K562 (cell line): ENCODE measurements around the gene NIPSNAP2. TPM values are rescaled to one million over a fixed set of nuclear protein-coding genes. Genes with fewer than 3 reads are reported as not detected.
A peak's percentile ranks its signal among the peaks of the same experiment; 100 is the strongest.

ENCODE experiments used
- ATAC-seq: fragments of 200-7000 bp; cut with Tn5 transposase; 3 replicates; pipeline ENCODE4 v1.9.1; 2020; ENCODE audit warnings: moderate library complexity
- BruUV-seq: library from RNA; stranded (reverse); fragments of 400-500 nt; replicated peaks from 2 replicates; lab custom pipeline; 2021; lab: Mats Ljungman, UMichigan
- CTCF ChIA-PET: fragments of 300-600 bp; formaldehyde crosslinking; extraction: SDS; loops from one replicate; lab custom pipeline; 2021; ENCODE audit warnings: low intra/inter-chr PET ratio; lab: Yijun Ruan, JAX
- POLR2A ChIA-PET: fragments of 300-600, 350-650 bp; sonication (Branson Sonifier 250); formaldehyde crosslinking; extraction: SDS; loops from one replicate; lab custom pipeline; 2021; ENCODE audit warnings: antibody characterized with exemption, inconsistent platforms; lab: Yijun Ruan, JAX
- DNase-seq, 4 experiments: peaks; one replicate each; pipeline versions ENCODE4 v3.0.0 to v3.0.0-alpha.2; 2011 to 2018; ENCODE audit warnings: low spot score in 3 of 4, mixed read lengths in 3 of 4; ENCODE audit errors: extremely low read depth in 1 of 4
- FAIRE-seq: peaks from 2 replicates; lab custom pipeline; 2011; peaks lifted over from hg19 to GRCh38; lab: Jason Lieb, UNC
- H2AFZ ChIP-seq: 2 replicates; pipeline ENCODE4 v1.6.0; 2011; ENCODE audit warnings: low read depth, low read length, control low read depth, inconsistent platforms
- H3K27ac ChIP-seq: fragments of 200-600 bp; 3 replicates; pipeline ENCODE4 v1.8.0; 2011; ENCODE audit warnings: low read depth, mild to moderate bottlenecking, control low read depth, inconsistent platforms, low read length, moderate library complexity, mixed read lengths; ENCODE audit errors: extremely low read depth
- H3K27me3 ChIP-seq, 2 experiments: fragments of 300-600 bp in 1 of 2; 2 replicates in 1 of 2; 3 replicates in 1 of 2; pipeline versions ENCODE4 v1.6.0 to v1.8.0; 2011; ENCODE audit warnings: inconsistent platforms in 2 of 2, low read length in 2 of 2, mild to moderate bottlenecking in 1 of 2, mixed read lengths in 1 of 2, moderate library complexity in 1 of 2; ENCODE audit not compliant: control insufficient read depth in 2 of 2, insufficient read depth in 2 of 2
- H3K36me3 ChIP-seq: fragments of 300-600 bp; 3 replicates; pipeline ENCODE4 v1.8.0; 2011; ENCODE audit warnings: mild to moderate bottlenecking, low read length, inconsistent platforms; ENCODE audit not compliant: control insufficient read depth, insufficient read depth
- H3K4me1 ChIP-seq, 2 experiments: fragments of 200-600 bp in 1 of 2; replicated peaks in 1 of 2; 2 replicates in 1 of 2; 3 replicates in 1 of 2; pipeline versions ENCODE4 v1.5.1 to v1.8.0; 2011; ENCODE audit warnings: inconsistent platforms in 2 of 2, low read length in 2 of 2, mild to moderate bottlenecking in 1 of 2, mixed read lengths in 1 of 2, moderate library complexity in 1 of 2; ENCODE audit not compliant: control insufficient read depth in 2 of 2, insufficient read depth in 2 of 2
- H3K4me2 ChIP-seq: 2 replicates; pipeline ENCODE4 v1.6.1; 2011; ENCODE audit warnings: low read length, control low read depth, inconsistent platforms, mixed read lengths; ENCODE audit not compliant: insufficient read depth
- H3K4me3 ChIP-seq: fragments of 200-600 bp; sonication (generic), shearing (Covaris generic); 2 replicates; pipeline ENCODE4 v1.5.1; 2016; ENCODE audit warnings: control low read depth, inconsistent platforms
- H3K79me2 ChIP-seq: fragments of 200-600 bp; 3 replicates; pipeline ENCODE4 v1.8.0; 2011; ENCODE audit warnings: low read length, inconsistent platforms; ENCODE audit not compliant: control insufficient read depth, insufficient read depth
- H3K9ac ChIP-seq, 2 experiments: 2 replicates each; pipeline versions ENCODE4 v1.6.0 to v1.6.1; 2011; ENCODE audit warnings: low read depth in 2 of 2, low read length in 2 of 2, control low read depth in 1 of 2, inconsistent platforms in 1 of 2, mild to moderate bottlenecking in 1 of 2, mixed read lengths in 1 of 2; ENCODE audit not compliant: insufficient read depth in 1 of 2
- H3K9me1 ChIP-seq: one replicate; pipeline ENCODE4 v1.6.0; 2011; ENCODE audit warnings: inconsistent platforms, mild to moderate bottlenecking, low read length, moderate library complexity; ENCODE audit not compliant: control insufficient read depth, insufficient read depth
- H3K9me3 ChIP-seq: replicated peaks from 2 replicates; pipeline ENCODE4 v1.5.1; 2011; ENCODE audit warnings: low read depth, low read length, inconsistent platforms; ENCODE audit not compliant: control insufficient read depth, insufficient read depth
- H4K20me1 ChIP-seq: replicated peaks from 2 replicates; pipeline ENCODE4 v1.6.1; 2011; ENCODE audit warnings: low read length, inconsistent platforms, mixed read lengths; ENCODE audit not compliant: control insufficient read depth, insufficient read depth
- ADNP ChIP-seq: fragments of 200-800 bp; sonication (Bioruptor generic); IDR thresholded peaks from 2 replicates; pipeline ENCODE4 v1.6.1; 2016; ENCODE audit warnings: missing genetic modification characterization, missing compliant biosample characterization
- CHD4 ChIP-seq: fragments of 200-600 bp; sonication (generic); IDR thresholded peaks from 3 replicates; pipeline ENCODE4 v1.6.1; 2012; ENCODE audit warnings: low read depth, mild to moderate bottlenecking, mixed read lengths, low read length, inconsistent platforms; ENCODE audit not compliant: insufficient read depth, insufficient replicate concordance, poor library complexity, severe bottlenecking
- WGBS: fragments of 100-300 bp; shearing (Covaris generic); methylation state at CpG from one replicate; pipeline ENCODE4 v1.1.6; 2016; ENCODE audit warnings: low coverage, mixed read lengths; ENCODE audit not compliant: insufficient coverage; ENCODE audit errors: missing lambda C conversion rate; 5-methylcytosine and 5-hydroxymethylcytosine counted together
- in situ Hi-C: fragments of 300-500 bp; cut with MboI; formaldehyde crosslinking; loops from 4 replicates; pipeline ENCODE4 v1.15.0; 2018; ENCODE audit warnings: inconsistent platforms, mixed read lengths
- intact Hi-C: fragments of 100-400 bp; cut with micrococcal nuclease; formaldehyde crosslinking; loops from 2 replicates; pipeline ENCODE4 v1.14.2; 2022
- polyA plus RNA-seq, 8 experiments: library from polyadenylated mRNA; depleted of rRNA in 4 of 8; stranded (reverse) in 5 of 8; unstranded in 3 of 8; fragments of >200 nt; fragmentation: Nextera tagmentation in 2 of 8; fragmentation: Illumina TruSeq in 1 of 8; extraction: Ambion mirVana in 2 of 8; extraction: Trizol in 1 of 8; gene quantifications; 2 replicates each; pipeline versions ENCODE4 v1.2.1 to v1.2.3, GENCODE V29; 2011 to 2014; ENCODE audit warnings: inconsistent platforms in 1 of 8, missing spikeins in 1 of 8
- total RNA-seq, 7 experiments: library from RNA; depleted of rRNA in 6 of 7; stranded (reverse); fragments of >200 nt in 6 of 7; fragmentation: Illumina TruSeq in 2 of 7; extraction: Trizol in 2 of 7; gene quantifications; 2 replicates each; pipeline versions ENCODE4 v1.2.1 to v1.2.3, GENCODE V29; 2011 to 2021; ENCODE audit warnings: low replicate concordance in 1 of 7
- TF ChIP-seq, protein P1 (sequence below): fragments of 450-650 bp; formaldehyde crosslinking; conservative IDR thresholded peaks from 2 replicates; pipeline ENCODE4 v1.4.0; 2022; ENCODE audit warnings: mild to moderate bottlenecking, missing genetic modification characterization
- TF ChIP-seq, protein P2 (sequence below): fragments of 450-650 bp; formaldehyde crosslinking; IDR thresholded peaks from 2 replicates; pipeline ENCODE4 v1.4.0; 2022; ENCODE audit warnings: missing genetic modification characterization
- TF ChIP-seq, protein P3 (sequence below): fragments of 250-450 bp; sonication (Bioruptor Pico); IDR thresholded peaks from 2 replicates; pipeline ENCODE4 v1.9.0; 2021; ENCODE audit warnings: mild to moderate bottlenecking, inconsistent platforms

NIPSNAP2 gene
- total and polyA plus RNA-seq, 9 of the 15 experiments (the other 6 are each of a cell fraction or from before 2014, with no cell fraction given): 24.9 to 107 (median 53.0) TPM

DNA sequence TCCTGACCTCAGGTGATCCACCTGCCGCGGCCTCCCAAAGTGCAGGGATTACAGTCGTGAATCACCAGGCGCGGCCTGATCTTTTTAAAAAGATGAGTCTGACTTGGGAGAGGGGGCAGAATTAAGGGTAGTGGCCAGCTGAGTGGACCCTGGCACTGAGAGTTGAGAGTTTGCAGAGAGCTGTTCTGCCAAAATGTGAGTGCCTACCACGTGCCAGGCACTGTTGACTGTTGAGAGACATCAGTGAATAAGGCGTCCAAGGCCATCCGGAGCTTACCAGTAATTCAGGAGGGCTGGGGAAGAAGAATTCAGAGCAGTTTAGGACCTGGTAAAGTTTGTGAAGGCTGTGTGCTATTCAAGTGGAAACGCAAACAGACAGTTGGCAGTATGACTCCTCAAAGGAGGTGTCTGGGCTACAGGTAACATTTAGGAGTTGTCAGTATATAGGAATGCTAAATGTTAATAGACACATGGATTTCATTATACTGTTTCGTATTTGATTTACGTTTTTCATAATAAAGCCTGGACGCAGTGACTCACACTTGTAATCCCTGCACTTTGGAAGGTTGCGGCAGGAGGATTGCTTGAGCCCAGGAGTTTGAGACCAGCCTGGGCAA, 1.5 kb downstream of the NIPSNAP2 start (continued):
- TF ChIP-seq, protein P1, sequence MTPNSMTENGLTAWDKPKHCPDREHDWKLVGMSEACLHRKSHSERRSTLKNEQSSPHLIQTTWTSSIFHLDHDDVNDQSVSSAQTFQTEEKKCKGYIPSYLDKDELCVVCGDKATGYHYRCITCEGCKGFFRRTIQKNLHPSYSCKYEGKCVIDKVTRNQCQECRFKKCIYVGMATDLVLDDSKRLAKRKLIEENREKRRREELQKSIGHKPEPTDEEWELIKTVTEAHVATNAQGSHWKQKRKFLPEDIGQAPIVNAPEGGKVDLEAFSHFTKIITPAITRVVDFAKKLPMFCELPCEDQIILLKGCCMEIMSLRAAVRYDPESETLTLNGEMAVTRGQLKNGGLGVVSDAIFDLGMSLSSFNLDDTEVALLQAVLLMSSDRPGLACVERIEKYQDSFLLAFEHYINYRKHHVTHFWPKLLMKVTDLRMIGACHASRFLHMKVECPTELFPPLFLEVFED: no peak
- no peak for TF ChIP-seq CHD4
- TF ChIP-seq, protein P2, sequence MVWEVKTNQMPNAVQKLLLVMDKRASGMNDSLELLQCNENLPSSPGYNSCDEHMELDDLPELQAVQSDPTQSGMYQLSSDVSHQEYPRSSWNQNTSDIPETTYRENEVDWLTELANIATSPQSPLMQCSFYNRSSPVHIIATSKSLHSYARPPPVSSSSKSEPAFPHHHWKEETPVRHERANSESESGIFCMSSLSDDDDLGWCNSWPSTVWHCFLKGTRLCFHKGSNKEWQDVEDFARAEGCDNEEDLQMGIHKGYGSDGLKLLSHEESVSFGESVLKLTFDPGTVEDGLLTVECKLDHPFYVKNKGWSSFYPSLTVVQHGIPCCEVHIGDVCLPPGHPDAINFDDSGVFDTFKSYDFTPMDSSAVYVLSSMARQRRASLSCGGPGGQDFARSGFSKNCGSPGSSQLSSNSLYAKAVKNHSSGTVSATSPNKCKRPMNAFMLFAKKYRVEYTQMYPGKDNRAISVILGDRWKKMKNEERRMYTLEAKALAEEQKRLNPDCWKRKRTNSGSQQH: no peak
- no peak for TF ChIP-seq ADNP

DNA sequence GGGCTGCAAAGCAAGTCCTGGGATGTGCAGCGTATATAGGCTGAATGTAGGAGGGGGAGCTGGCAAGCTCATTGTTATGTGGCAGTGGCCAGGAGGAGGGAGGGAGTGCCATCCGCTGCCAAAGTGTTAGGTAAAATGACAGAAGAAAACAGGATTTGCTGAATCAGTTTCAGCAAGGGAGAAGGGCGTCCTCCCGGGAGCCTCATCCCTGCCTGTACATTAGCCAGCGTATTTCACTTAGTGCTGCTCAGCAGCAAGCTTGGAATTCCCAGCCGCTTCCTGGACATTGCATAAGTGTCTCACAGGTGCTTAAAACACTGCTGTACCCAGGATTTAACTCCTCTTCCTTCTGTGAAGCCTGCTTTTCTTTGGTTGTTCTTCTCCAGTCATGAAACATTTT, 2.5 kb downstream of the NIPSNAP2 start:
- no peaks in the 10 kb centered on the region for H3K9me3 ChIP-seq
- H3K4me3 ChIP-seq: no peak overlapping the region
- ATAC-seq (no peak), FAIRE-seq (no peak), DNase-seq (no peak)
- no peak overlapping the region for H2AFZ ChIP-seq
- H3K9me1 ChIP-seq: no peaks in the 10 kb centered on the region
- ChIA-PET POLR2A (no interaction called here), CTCF (no interaction called here)
- H4K20me1 ChIP-seq: no peaks in the 10 kb centered on the region
- 95% methylated on average over 6 of the region's 6 CpGs for WGBS
- intact Hi-C loops: loop anchor here (5.0 to 10.0 kb wide), 3 partner anchors 222 to 392 kb away; partner anchors contain the start of gene VOPP1
- peak overlapping the region in 1 of 2 experiments; percentile 19; a peak in 1 of 4 replicates for H3K9ac ChIP-seq
- no peaks in the 10 kb centered on the region for H3K27me3 ChIP-seq
- H3K4me2 ChIP-seq: no peak overlapping the region
- H3K79me2 ChIP-seq: peaks cover 41% of the 10 kb centered on the region
- no TSS peak for BruUV-seq
- H3K27ac ChIP-seq: no peak overlapping the region
- peaks cover 16% of the 10 kb centered on the region for H3K36me3 ChIP-seq
- in situ Hi-C loops: no loop called here
- H3K4me1 ChIP-seq: peaks cover 12 to 13% of the 10 kb centered on the region in 2 experiments; a peak in 4 of 5 replicates
- TF ChIP-seq, protein P3, sequence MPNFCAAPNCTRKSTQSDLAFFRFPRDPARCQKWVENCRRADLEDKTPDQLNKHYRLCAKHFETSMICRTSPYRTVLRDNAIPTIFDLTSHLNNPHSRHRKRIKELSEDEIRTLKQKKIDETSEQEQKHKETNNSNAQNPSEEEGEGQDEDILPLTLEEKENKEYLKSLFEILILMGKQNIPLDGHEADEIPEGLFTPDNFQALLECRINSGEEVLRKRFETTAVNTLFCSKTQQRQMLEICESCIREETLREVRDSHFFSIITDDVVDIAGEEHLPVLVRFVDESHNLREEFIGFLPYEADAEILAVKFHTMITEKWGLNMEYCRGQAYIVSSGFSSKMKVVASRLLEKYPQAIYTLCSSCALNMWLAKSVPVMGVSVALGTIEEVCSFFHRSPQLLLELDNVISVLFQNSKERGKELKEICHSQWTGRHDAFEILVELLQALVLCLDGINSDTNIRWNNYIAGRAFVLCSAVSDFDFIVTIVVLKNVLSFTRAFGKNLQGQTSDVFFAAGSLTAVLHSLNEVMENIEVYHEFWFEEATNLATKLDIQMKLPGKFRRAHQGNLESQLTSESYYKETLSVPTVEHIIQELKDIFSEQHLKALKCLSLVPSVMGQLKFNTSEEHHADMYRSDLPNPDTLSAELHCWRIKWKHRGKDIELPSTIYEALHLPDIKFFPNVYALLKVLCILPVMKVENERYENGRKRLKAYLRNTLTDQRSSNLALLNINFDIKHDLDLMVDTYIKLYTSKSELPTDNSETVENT (CRISPR knock-in tag): no peak
